GM23338 (cell line): ENCODE measurements around the gene HSD11B1. TPM values are rescaled to one million over a fixed set of nuclear protein-coding genes. Genes with fewer than 3 reads are reported as not detected.
A peak's percentile ranks its signal among the peaks of the same experiment; 100 is the strongest.

Experiments used
- ATAC-seq: fragments of 200-7000 bp; cut with Tn5 transposase; 3 replicates; pipeline ENCODE4 v1.9.1; 2020
- DNase-seq: peaks from one replicate; pipeline ENCODE4 v3.0.0-alpha.2; 2015; ENCODE audit warnings: low spot score
- H2AFZ ChIP-seq: fragments of 200-600 bp; sonication (generic); 2 replicates; pipeline ENCODE4 v1.8.0; 2016; ENCODE audit warnings: antibody characterized with exemption, mild to moderate bottlenecking, moderate library complexity
- H3F3A ChIP-seq: fragments of 200-600 bp; sonication (generic); replicated peaks from 2 replicates; pipeline ENCODE4 v1.8.0; 2017; ENCODE audit warnings: antibody characterized with exemption, mixed run types, low read depth
- H3K27ac ChIP-seq: fragments of 200-600 bp; sonication (generic); 2 replicates; pipeline ENCODE4 v1.6.1; 2016; ENCODE audit warnings: low read depth
- H3K27me3 ChIP-seq: fragments of 200-600 bp; sonication (generic); 2 replicates; pipeline ENCODE4 v1.8.0; 2016; ENCODE audit warnings: mild to moderate bottlenecking, mixed run types, moderate library complexity; ENCODE audit not compliant: insufficient read depth
- H3K36me3 ChIP-seq: fragments of 200-600 bp; sonication (generic); 2 replicates; pipeline ENCODE4 v1.8.0; 2016; ENCODE audit warnings: mild to moderate bottlenecking; ENCODE audit not compliant: insufficient read depth
- H3K4me1 ChIP-seq: fragments of 200-600 bp; sonication (generic); 2 replicates; pipeline ENCODE4 v1.8.0; 2016; ENCODE audit warnings: mild to moderate bottlenecking, moderate library complexity; ENCODE audit not compliant: insufficient read depth
- H3K4me2 ChIP-seq: fragments of 200-600 bp; sonication (generic); 2 replicates; pipeline ENCODE4 v1.7.1; 2017; ENCODE audit warnings: mixed run types
- H3K4me3 ChIP-seq: fragments of 200-600 bp; sonication (generic); 2 replicates; pipeline ENCODE4 v1.6.1; 2016; ENCODE audit warnings: mixed run types
- H3K79me2 ChIP-seq: fragments of 200-600 bp; sonication (generic); replicated peaks from 2 replicates; pipeline ENCODE4 v1.8.0; 2017; ENCODE audit warnings: mild to moderate bottlenecking; ENCODE audit not compliant: insufficient read depth
- H3K9me2 ChIP-seq: fragments of 200-600 bp; sonication (generic); 2 replicates; pipeline ENCODE4 v1.8.0; 2017; ENCODE audit not compliant: insufficient read depth
- H4K20me1 ChIP-seq: fragments of 200-600 bp; sonication (generic); replicated peaks from 2 replicates; pipeline ENCODE4 v1.8.0; 2017; ENCODE audit warnings: mild to moderate bottlenecking; ENCODE audit not compliant: insufficient read depth
- H3K27ac Mint-ChIP-seq: 2 replicates; pipeline ENCODE4 v1.8.0; 2020; ENCODE audit warnings: inconsistent platforms, mild to moderate bottlenecking, moderate library complexity, mixed read lengths
- H3K27me3 Mint-ChIP-seq: 3 replicates; pipeline ENCODE4 v1.8.0; 2022; ENCODE audit warnings: low read depth, mild to moderate bottlenecking, moderate library complexity, mixed read lengths, inconsistent platforms; ENCODE audit not compliant: insufficient read depth, poor library complexity
- H3K36me3 Mint-ChIP-seq: 3 replicates; pipeline ENCODE4 v1.8.0; 2021; ENCODE audit warnings: low read depth, mild to moderate bottlenecking, inconsistent platforms, moderate library complexity, mixed read lengths
- H3K4me1 Mint-ChIP-seq: 3 replicates; pipeline ENCODE4 v1.8.0; 2020; ENCODE audit warnings: mild to moderate bottlenecking, inconsistent platforms, mixed read lengths
- H3K4me3 Mint-ChIP-seq: 3 replicates; pipeline ENCODE4 v1.8.0; 2021; ENCODE audit warnings: moderate library complexity, mild to moderate bottlenecking, inconsistent platforms, mixed read lengths
- H3K9me3 Mint-ChIP-seq: 3 replicates; pipeline ENCODE4 v1.8.0; 2020; ENCODE audit warnings: moderate library complexity, mild to moderate bottlenecking, inconsistent platforms, mixed read lengths
- CREB1 ChIP-seq: fragments of 250-450 bp; sonication (Bioruptor Pico); IDR thresholded peaks from 2 replicates; pipeline ENCODE4 v1.5.0; 2020; ENCODE audit warnings: low read depth, mild to moderate bottlenecking, moderate library complexity
- EZH2phosphoT487 ChIP-seq: fragments of 200-600 bp; sonication (generic); IDR thresholded peaks from one replicate; pipeline ENCODE4 v1.8.1; 2018; ENCODE audit warnings: antibody characterized with exemption; ENCODE audit not compliant: unreplicated experiment
- JUNB ChIP-seq: IDR thresholded peaks from one replicate; pipeline ENCODE4 v1.6.1; 2016; ENCODE audit warnings: antibody characterized with exemption; ENCODE audit not compliant: unreplicated experiment
- POLR2AphosphoS5 ChIP-seq: IDR thresholded peaks from 2 replicates; pipeline ENCODE4 v1.6.1; 2016; ENCODE audit warnings: antibody characterized with exemption, low read depth
- STAT1 ChIP-seq: IDR thresholded peaks from one replicate; pipeline ENCODE4 v1.6.1; 2016; ENCODE audit warnings: antibody characterized with exemption; ENCODE audit not compliant: unreplicated experiment
- ZNF114 ChIP-seq: fragments of 250-450 bp; sonication (Bioruptor Pico); IDR thresholded peaks from 2 replicates; pipeline ENCODE4 v1.5.0; 2020; ENCODE audit warnings: mild to moderate bottlenecking, moderate library complexity
- polyA plus RNA-seq: library from polyadenylated mRNA; unstranded; fragments of >200 nt; fragmentation: Nextera tagmentation; extraction: Ambion mirVana; gene quantifications from 2 replicates; pipeline ENCODE4 v1.2.1, GENCODE V29; 2016
- total RNA-seq: library from RNA; depleted of rRNA; stranded (reverse); fragments of >200 nt; shearing (Covaris generic); gene quantifications from 2 replicates; pipeline ENCODE4 v1.2.3, GENCODE V29; 2014
- TF ChIP-seq, protein P1 (sequence below): IDR thresholded peaks from 2 replicates; pipeline ENCODE4 v1.6.1; 2016; ENCODE audit warnings: antibody characterized with exemption
- TF ChIP-seq, protein P2 (sequence below): fragments of 250-450 bp; sonication (Bioruptor Pico); IDR thresholded peaks from 2 replicates; pipeline ENCODE4 v1.5.0; 2020; ENCODE audit warnings: mild to moderate bottlenecking, moderate library complexity
- TF ChIP-seq, protein P3 (sequence below), 2 experiments: fragments of 200-600 bp in 1 of 2; sonication (generic) in 1 of 2; conservative IDR thresholded peaks; 2 replicates each; pipeline versions ENCODE4 v1.5.1 to v1.6.1; 2016 to 2017; ENCODE audit warnings: antibody characterized with exemption in 2 of 2, low read depth in 2 of 2, mild to moderate bottlenecking in 2 of 2, moderate library complexity in 1 of 2

The HSD11B1 gene
- total and polyA plus RNA-seq, 2 experiments from 2014 or later: not detected

DNA sequence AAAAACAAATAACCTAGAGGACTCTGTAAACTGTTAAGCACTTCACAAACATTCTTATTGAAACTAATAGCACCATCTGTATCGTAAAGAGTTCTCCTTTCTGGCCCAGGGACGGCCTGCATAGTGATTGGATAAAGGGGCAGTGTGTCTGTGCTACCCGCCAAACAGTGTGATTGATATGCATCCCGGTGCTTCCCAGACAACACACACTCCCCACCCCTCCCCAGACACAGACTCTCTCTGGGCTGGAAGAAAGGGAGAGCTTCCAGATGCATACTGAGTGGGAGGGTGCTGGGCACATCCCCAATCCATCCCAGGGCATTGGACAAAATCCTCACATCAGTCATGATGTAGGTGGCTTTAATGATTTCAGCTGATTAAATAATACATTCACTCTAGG, 3.7 kb downstream of the HSD11B1 start:
- H3K36me3 Mint-ChIP-seq: no peaks in the 10 kb centered on the region
- no peaks in the 10 kb centered on the region for H3K27me3 Mint-ChIP-seq
- H3K9me3 Mint-ChIP-seq: no peaks in the 10 kb centered on the region
- Histone ChIP-seq H4K20me1 (no peaks in the 10 kb centered on the region), H3K36me3 (no peaks in the 10 kb centered on the region), H3K4me1 (no peaks in the 10 kb centered on the region), H3K4me2 (no peak overlapping the region), H3K27ac (no peak overlapping the region), H3K9me2 (no peaks in the 10 kb centered on the region), H2AFZ (peak overlapping the region; percentile 5; the same call in 1 of the 2 replicates), H3K79me2 (no peaks in the 10 kb centered on the region), H3F3A (no peaks in the 10 kb centered on the region), H3K4me3 (no peak overlapping the region), H3K27me3 (no peaks in the 10 kb centered on the region)
- ATAC-seq (peak; percentile 64), DNase-seq (peak; percentile 5)
- no peak overlapping the region for H3K4me3 Mint-ChIP-seq
- H3K4me1 Mint-ChIP-seq: peaks cover 6% of the 10 kb centered on the region; the same call in 2 of the 3 replicates
- no peak for TF ChIP-seq ZNF114 (CRISPR knock-in tag)
- no peak overlapping the region for H3K27ac Mint-ChIP-seq

DNA sequence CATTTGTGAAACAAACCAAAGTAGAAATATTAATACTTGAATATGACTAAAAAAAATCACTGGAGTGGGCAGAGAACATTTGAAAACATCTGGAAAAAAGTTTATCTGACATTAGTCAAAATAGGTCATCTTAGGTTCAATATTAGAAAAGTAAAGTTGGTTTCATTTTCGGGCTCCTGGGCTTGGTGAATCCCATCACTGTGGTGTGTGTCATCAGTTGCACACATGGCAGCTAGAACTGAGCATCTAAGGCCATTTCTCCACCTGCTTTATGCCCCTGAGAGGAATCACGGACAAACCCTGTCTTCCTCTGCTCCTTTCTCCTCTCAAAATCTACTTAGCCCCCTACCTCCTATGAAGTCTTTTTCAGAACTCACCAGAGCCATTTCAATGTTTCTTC, 5.4 kb downstream of the HSD11B1 start:
- no peaks in the 10 kb centered on the region for H3K27me3 ChIP-seq
- H3K4me3 ChIP-seq: no peak overlapping the region
- ATAC-seq (no peak), DNase-seq (no peak)
- H3K27ac ChIP-seq: no peak overlapping the region
- H3K4me1 ChIP-seq: no peaks in the 10 kb centered on the region
- Mint-ChIP-seq H3K27me3 (no peaks in the 10 kb centered on the region), H3K9me3 (no peaks in the 10 kb centered on the region), H3K4me3 (no peak overlapping the region), H3K4me1 (peaks cover 2% of the 10 kb centered on the region; the same call in 2 of the 3 replicates), H3K36me3 (no peaks in the 10 kb centered on the region), H3K27ac (no peak overlapping the region)
- no peak overlapping the region for H3K4me2 ChIP-seq
- TF ChIP-seq EZH2phosphoT487: no peak
- H2AFZ ChIP-seq: no peak overlapping the region
- H3K36me3 ChIP-seq: no peaks in the 10 kb centered on the region
- H3K79me2 ChIP-seq: no peaks in the 10 kb centered on the region
- H4K20me1 ChIP-seq: no peaks in the 10 kb centered on the region
- no peaks in the 10 kb centered on the region for H3F3A ChIP-seq
- no peaks in the 10 kb centered on the region for H3K9me2 ChIP-seq

DNA sequence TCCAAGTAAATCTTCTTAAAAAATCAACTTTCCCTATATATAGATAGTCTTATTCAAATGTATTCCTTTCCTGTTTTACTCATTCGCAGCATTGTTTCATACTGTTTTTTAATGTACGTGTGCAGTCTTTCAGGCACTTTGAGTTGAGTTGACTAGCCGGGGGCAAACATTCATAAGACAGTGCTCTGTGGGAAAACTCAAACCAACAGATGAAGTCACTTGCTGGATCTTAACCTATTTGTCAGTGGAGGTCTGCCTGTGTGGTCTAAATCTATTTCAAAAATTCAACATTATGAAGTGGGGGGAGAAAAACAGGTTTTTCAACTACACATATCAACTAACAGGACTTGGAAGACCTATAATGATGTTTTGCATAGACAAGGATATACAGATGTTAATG, 6.2 kb downstream of the HSD11B1 start:
- no peak overlapping the region for H3K27ac Mint-ChIP-seq
- H3K4me3 Mint-ChIP-seq: no peak overlapping the region
- no peaks in the 10 kb centered on the region for H3K36me3 ChIP-seq
- no peaks in the 10 kb centered on the region for H4K20me1 ChIP-seq
- H3K36me3 Mint-ChIP-seq: no peaks in the 10 kb centered on the region
- H3K79me2 ChIP-seq: no peaks in the 10 kb centered on the region
- ATAC-seq (no peak), DNase-seq (no peak)
- no peak overlapping the region for H3K4me2 ChIP-seq
- H3K9me3 Mint-ChIP-seq: no peaks in the 10 kb centered on the region
- H3K4me1 Mint-ChIP-seq: peaks cover 2% of the 10 kb centered on the region; the same call in 2 of the 3 replicates
- no peak overlapping the region for H2AFZ ChIP-seq
- H3K4me1 ChIP-seq: no peaks in the 10 kb centered on the region
- no peaks in the 10 kb centered on the region for H3F3A ChIP-seq
- H3K9me2 ChIP-seq: no peaks in the 10 kb centered on the region
- no peaks in the 10 kb centered on the region for H3K27me3 ChIP-seq
- no peaks in the 10 kb centered on the region for H3K27me3 Mint-ChIP-seq
- no peak overlapping the region for H3K27ac ChIP-seq
- H3K4me3 ChIP-seq: no peak overlapping the region
- TF ChIP-seq, protein P1, sequence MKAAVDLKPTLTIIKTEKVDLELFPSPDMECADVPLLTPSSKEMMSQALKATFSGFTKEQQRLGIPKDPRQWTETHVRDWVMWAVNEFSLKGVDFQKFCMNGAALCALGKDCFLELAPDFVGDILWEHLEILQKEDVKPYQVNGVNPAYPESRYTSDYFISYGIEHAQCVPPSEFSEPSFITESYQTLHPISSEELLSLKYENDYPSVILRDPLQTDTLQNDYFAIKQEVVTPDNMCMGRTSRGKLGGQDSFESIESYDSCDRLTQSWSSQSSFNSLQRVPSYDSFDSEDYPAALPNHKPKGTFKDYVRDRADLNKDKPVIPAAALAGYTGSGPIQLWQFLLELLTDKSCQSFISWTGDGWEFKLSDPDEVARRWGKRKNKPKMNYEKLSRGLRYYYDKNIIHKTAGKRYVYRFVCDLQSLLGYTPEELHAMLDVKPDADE: no peak
- TF ChIP-seq EZH2phosphoT487 (no peak), STAT1 (no peak), CREB1 (CRISPR knock-in tag) (no peak), JUNB (no peak), POLR2AphosphoS5 (no peak)
- TF ChIP-seq, protein P2, sequence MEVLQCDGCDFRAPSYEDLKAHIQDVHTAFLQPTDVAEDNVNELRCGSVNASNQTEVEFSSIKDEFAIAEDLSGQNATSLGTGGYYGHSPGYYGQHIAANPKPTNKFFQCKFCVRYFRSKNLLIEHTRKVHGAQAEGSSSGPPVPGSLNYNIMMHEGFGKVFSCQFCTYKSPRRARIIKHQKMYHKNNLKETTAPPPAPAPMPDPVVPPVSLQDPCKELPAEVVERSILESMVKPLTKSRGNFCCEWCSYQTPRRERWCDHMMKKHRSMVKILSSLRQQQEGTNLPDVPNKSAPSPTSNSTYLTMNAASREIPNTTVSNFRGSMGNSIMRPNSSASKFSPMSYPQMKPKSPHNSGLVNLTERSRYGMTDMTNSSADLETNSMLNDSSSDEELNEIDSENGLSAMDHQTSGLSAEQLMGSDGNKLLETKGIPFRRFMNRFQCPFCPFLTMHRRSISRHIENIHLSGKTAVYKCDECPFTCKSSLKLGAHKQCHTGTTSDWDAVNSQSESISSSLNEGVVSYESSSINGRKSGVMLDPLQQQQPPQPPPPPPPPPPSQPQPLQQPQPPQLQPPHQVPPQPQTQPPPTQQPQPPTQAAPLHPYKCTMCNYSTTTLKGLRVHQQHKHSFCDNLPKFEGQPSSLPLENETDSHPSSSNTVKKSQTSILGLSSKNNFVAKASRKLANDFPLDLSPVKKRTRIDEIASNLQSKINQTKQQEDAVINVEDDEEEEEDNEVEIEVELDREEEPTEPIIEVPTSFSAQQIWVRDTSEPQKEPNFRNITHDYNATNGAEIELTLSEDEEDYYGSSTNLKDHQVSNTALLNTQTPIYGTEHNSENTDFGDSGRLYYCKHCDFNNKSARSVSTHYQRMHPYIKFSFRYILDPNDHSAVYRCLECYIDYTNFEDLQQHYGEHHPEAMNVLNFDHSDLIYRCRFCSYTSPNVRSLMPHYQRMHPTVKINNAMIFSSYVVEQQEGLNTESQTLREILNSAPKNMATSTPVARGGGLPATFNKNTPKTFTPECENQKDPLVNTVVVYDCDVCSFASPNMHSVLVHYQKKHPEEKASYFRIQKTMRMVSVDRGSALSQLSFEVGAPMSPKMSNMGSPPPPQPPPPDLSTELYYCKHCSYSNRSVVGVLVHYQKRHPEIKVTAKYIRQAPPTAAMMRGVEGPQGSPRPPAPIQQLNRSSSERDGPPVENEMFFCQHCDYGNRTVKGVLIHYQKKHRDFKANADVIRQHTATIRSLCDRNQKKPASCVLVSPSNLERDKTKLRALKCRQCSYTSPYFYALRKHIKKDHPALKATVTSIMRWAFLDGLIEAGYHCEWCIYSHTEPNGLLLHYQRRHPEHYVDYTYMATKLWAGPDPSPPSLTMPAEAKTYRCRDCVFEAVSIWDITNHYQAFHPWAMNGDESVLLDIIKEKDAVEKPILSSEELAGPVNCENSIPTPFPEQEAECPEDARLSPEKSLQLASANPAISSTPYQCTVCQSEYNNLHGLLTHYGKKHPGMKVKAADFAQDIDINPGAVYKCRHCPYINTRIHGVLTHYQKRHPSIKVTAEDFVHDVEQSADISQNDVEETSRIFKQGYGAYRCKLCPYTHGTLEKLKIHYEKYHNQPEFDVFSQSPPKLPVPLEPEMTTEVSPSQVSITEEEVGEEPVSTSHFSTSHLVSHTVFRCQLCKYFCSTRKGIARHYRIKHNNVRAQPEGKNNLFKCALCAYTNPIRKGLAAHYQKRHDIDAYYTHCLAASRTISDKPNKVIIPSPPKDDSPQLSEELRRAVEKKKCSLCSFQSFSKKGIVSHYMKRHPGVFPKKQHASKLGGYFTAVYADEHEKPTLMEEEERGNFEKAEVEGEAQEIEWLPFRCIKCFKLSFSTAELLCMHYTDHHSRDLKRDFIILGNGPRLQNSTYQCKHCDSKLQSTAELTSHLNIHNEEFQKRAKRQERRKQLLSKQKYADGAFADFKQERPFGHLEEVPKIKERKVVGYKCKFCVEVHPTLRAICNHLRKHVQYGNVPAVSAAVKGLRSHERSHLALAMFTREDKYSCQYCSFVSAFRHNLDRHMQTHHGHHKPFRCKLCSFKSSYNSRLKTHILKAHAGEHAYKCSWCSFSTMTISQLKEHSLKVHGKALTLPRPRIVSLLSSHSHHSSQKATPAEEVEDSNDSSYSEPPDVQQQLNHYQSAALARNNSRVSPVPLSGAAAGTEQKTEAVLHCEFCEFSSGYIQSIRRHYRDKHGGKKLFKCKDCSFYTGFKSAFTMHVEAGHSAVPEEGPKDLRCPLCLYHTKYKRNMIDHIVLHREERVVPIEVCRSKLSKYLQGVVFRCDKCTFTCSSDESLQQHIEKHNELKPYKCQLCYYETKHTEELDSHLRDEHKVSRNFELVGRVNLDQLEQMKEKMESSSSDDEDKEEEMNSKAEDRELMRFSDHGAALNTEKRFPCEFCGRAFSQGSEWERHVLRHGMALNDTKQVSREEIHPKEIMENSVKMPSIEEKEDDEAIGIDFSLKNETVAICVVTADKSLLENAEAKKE (CRISPR knock-in tag): no peak
- TF ChIP-seq, protein P3, sequence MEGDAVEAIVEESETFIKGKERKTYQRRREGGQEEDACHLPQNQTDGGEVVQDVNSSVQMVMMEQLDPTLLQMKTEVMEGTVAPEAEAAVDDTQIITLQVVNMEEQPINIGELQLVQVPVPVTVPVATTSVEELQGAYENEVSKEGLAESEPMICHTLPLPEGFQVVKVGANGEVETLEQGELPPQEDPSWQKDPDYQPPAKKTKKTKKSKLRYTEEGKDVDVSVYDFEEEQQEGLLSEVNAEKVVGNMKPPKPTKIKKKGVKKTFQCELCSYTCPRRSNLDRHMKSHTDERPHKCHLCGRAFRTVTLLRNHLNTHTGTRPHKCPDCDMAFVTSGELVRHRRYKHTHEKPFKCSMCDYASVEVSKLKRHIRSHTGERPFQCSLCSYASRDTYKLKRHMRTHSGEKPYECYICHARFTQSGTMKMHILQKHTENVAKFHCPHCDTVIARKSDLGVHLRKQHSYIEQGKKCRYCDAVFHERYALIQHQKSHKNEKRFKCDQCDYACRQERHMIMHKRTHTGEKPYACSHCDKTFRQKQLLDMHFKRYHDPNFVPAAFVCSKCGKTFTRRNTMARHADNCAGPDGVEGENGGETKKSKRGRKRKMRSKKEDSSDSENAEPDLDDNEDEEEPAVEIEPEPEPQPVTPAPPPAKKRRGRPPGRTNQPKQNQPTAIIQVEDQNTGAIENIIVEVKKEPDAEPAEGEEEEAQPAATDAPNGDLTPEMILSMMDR (conservative IDR thresholded peaks at IDR 0.05; ENCODE audit: low read depth in 2 of 2): no peak
